ENCODE measurements around the gene PEX5L. TPM values are rescaled to one million over a fixed set of nuclear protein-coding genes. Genes with fewer than 3 reads are reported as not detected.
"Not testable (repeated sequence)": the region's sequence is repeated elsewhere in the genome, so short reads cannot be mapped to it uniquely, and the experiment has no call there.

PEX5L gene
- polyA plus RNA-seq, 2 donors: not detected

- no peak overlapping the region for H3K27ac ChIP-seq (ENCODE audit: low read depth in 2 of 2, low read length in 1 of 2)
- no peaks in the 10 kb centered on the region for H3K4me1 ChIP-seq (ENCODE audit: control insufficient read depth in 2 of 2, insufficient read depth in 2 of 2, low read length in 1 of 2)
- no peak overlapping the region for H3K4me3 ChIP-seq (ENCODE audit: low read depth in 1 of 2, low read length in 2 of 2)
- 20 to 40% methylated on average over 1 of the region's 1 CpG for WGBS, 2 donors
- no peaks in the 10 kb centered on the region for H3K9me3 ChIP-seq (ENCODE audit: control insufficient read depth in 2 of 2, insufficient read depth in 1 of 2, low read depth in 1 of 2, low read length in 1 of 2)
- H3K27me3 ChIP-seq (ENCODE audit: control insufficient read depth in 1 of 2, insufficient read depth in 2 of 2, low read length in 2 of 2): no peaks in the 10 kb centered on the region
- no peaks in the 10 kb centered on the region for H3K36me3 ChIP-seq (ENCODE audit: control insufficient read depth in 2 of 2, insufficient read depth in 2 of 2, low read length in 1 of 2)
Observed at GRCh38 chr3:180063783-180064182, 27.0 kb upstream of the PEX5L start.

- Histone ChIP-seq H3K9me3 (ENCODE audit: control insufficient read depth in 2 of 2, insufficient read depth in 1 of 2, low read depth in 1 of 2, low read length in 1 of 2) (no peaks in the 10 kb centered on the region), H3K27ac (ENCODE audit: low read depth in 2 of 2, low read length in 1 of 2) (no peak overlapping the region), H3K4me3 (ENCODE audit: low read depth in 1 of 2, low read length in 2 of 2) (no peak overlapping the region), H3K27me3 (ENCODE audit: control insufficient read depth in 1 of 2, insufficient read depth in 2 of 2, low read length in 2 of 2) (no peaks in the 10 kb centered on the region), H3K4me1 (ENCODE audit: control insufficient read depth in 2 of 2, insufficient read depth in 2 of 2, low read length in 1 of 2) (no peaks in the 10 kb centered on the region), H3K36me3 (ENCODE audit: control insufficient read depth in 2 of 2, insufficient read depth in 2 of 2, low read length in 1 of 2) (no peaks in the 10 kb centered on the region)
- WGBS, 2 donors: 68 to 80% methylated on average over 1 of the region's 1 CpG
Observed at GRCh38 chr3:180062771-180063170, 26.0 kb upstream of the PEX5L start.

- no peaks in the 10 kb centered on the region for H3K9me3 ChIP-seq (ENCODE audit: control insufficient read depth in 2 of 2, insufficient read depth in 1 of 2, low read depth in 1 of 2, low read length in 1 of 2)
- H3K27ac ChIP-seq (ENCODE audit: low read depth in 2 of 2, low read length in 1 of 2): no peak overlapping the region
- H3K4me1 ChIP-seq (ENCODE audit: control insufficient read depth in 2 of 2, insufficient read depth in 2 of 2, low read length in 1 of 2): no peaks in the 10 kb centered on the region
- H3K27me3 ChIP-seq (ENCODE audit: control insufficient read depth in 1 of 2, insufficient read depth in 2 of 2, low read length in 2 of 2): no peaks in the 10 kb centered on the region
- no peak overlapping the region for H3K4me3 ChIP-seq (ENCODE audit: low read depth in 1 of 2, low read length in 2 of 2)
- H3K36me3 ChIP-seq (ENCODE audit: control insufficient read depth in 2 of 2, insufficient read depth in 2 of 2, low read length in 1 of 2): no peaks in the 10 kb centered on the region
Observed at GRCh38 chr3:180059356-180059755, 22.6 kb upstream of the PEX5L start.

- no peak overlapping the region for H3K4me3 ChIP-seq (ENCODE audit: low read depth in 1 of 2, low read length in 2 of 2)
- H3K27me3 ChIP-seq (ENCODE audit: control insufficient read depth in 1 of 2, insufficient read depth in 2 of 2, low read length in 2 of 2): no peaks in the 10 kb centered on the region
- H3K36me3 ChIP-seq (ENCODE audit: control insufficient read depth in 2 of 2, insufficient read depth in 2 of 2, low read length in 1 of 2): no peaks in the 10 kb centered on the region
- H3K4me1 ChIP-seq (ENCODE audit: control insufficient read depth in 2 of 2, insufficient read depth in 2 of 2, low read length in 1 of 2): no peaks in the 10 kb centered on the region
- H3K27ac ChIP-seq (ENCODE audit: low read depth in 2 of 2, low read length in 1 of 2): no peak overlapping the region
- no peaks in the 10 kb centered on the region for H3K9me3 ChIP-seq (ENCODE audit: control insufficient read depth in 2 of 2, insufficient read depth in 1 of 2, low read depth in 1 of 2, low read length in 1 of 2)
Observed at GRCh38 chr3:180058238-180058637, 21.5 kb upstream of the PEX5L start.

GRCh38 chr3:180055656-180056055 is 18.9 kb upstream of the PEX5L start:
- not testable (repeated sequence) for H3K9me3 ChIP-seq (ENCODE audit: control insufficient read depth in 2 of 2, insufficient read depth in 1 of 2, low read depth in 1 of 2, low read length in 1 of 2); H3K27ac ChIP-seq (ENCODE audit: low read depth in 2 of 2, low read length in 1 of 2); H3K4me3 ChIP-seq (ENCODE audit: low read depth in 1 of 2, low read length in 2 of 2); H3K27me3 ChIP-seq (ENCODE audit: control insufficient read depth in 1 of 2, insufficient read depth in 2 of 2, low read length in 2 of 2); H3K36me3 ChIP-seq (ENCODE audit: control insufficient read depth in 2 of 2, insufficient read depth in 2 of 2, low read length in 1 of 2); H3K4me1 ChIP-seq (ENCODE audit: control insufficient read depth in 2 of 2, insufficient read depth in 2 of 2, low read length in 1 of 2)
- WGBS, 2 donors: 60 to 66% methylated on average over 3 of the region's 3 CpGs

GRCh38 chr3:180049391-180049790 is 12.7 kb upstream of the PEX5L start:
- no peaks in the 10 kb centered on the region for H3K27me3 ChIP-seq (ENCODE audit: control insufficient read depth in 1 of 2, insufficient read depth in 2 of 2, low read length in 2 of 2)
- WGBS, 2 donors: 78 to 88% methylated on average over 9 of the region's 9 CpGs
- H3K9me3 ChIP-seq (ENCODE audit: control insufficient read depth in 2 of 2, insufficient read depth in 1 of 2, low read depth in 1 of 2, low read length in 1 of 2): no peaks in the 10 kb centered on the region
- H3K36me3 ChIP-seq (ENCODE audit: control insufficient read depth in 2 of 2, insufficient read depth in 2 of 2, low read length in 1 of 2): no peaks in the 10 kb centered on the region
- H3K27ac ChIP-seq (ENCODE audit: low read depth in 2 of 2, low read length in 1 of 2): no peak overlapping the region
- no peaks in the 10 kb centered on the region for H3K4me1 ChIP-seq (ENCODE audit: control insufficient read depth in 2 of 2, insufficient read depth in 2 of 2, low read length in 1 of 2)
- H3K4me3 ChIP-seq (ENCODE audit: low read depth in 1 of 2, low read length in 2 of 2): no peak overlapping the region

- no peaks in the 10 kb centered on the region for H3K4me1 ChIP-seq (ENCODE audit: control insufficient read depth in 2 of 2, insufficient read depth in 2 of 2, low read length in 1 of 2)
- no peaks in the 10 kb centered on the region for H3K36me3 ChIP-seq (ENCODE audit: control insufficient read depth in 2 of 2, insufficient read depth in 2 of 2, low read length in 1 of 2)
- H3K9me3 ChIP-seq (ENCODE audit: control insufficient read depth in 2 of 2, insufficient read depth in 1 of 2, low read depth in 1 of 2, low read length in 1 of 2): no peaks in the 10 kb centered on the region
- H3K27me3 ChIP-seq (ENCODE audit: control insufficient read depth in 1 of 2, insufficient read depth in 2 of 2, low read length in 2 of 2): no peaks in the 10 kb centered on the region
- no peak overlapping the region for H3K27ac ChIP-seq (ENCODE audit: low read depth in 2 of 2, low read length in 1 of 2)
- no peak overlapping the region for H3K4me3 ChIP-seq (ENCODE audit: low read depth in 1 of 2, low read length in 2 of 2)
- WGBS, 2 donors: 15 to 26% methylated on average over 1 of the region's 1 CpG
Observed at GRCh38 chr3:180048840-180049239, 12.1 kb upstream of the PEX5L start.

- WGBS, 2 donors: 73 to 74% methylated on average over 1 of the region's 1 CpG
- Histone ChIP-seq H3K27ac (ENCODE audit: low read depth in 2 of 2, low read length in 1 of 2) (no peak overlapping the region), H3K27me3 (ENCODE audit: control insufficient read depth in 1 of 2, insufficient read depth in 2 of 2, low read length in 2 of 2) (no peaks in the 10 kb centered on the region), H3K4me1 (ENCODE audit: control insufficient read depth in 2 of 2, insufficient read depth in 2 of 2, low read length in 1 of 2) (no peaks in the 10 kb centered on the region), H3K4me3 (ENCODE audit: low read depth in 1 of 2, low read length in 2 of 2) (no peak overlapping the region), H3K9me3 (ENCODE audit: control insufficient read depth in 2 of 2, insufficient read depth in 1 of 2, low read depth in 1 of 2, low read length in 1 of 2) (no peaks in the 10 kb centered on the region), H3K36me3 (ENCODE audit: control insufficient read depth in 2 of 2, insufficient read depth in 2 of 2, low read length in 1 of 2) (no peaks in the 10 kb centered on the region)
Observed at GRCh38 chr3:180048103-180048502, 11.4 kb upstream of the PEX5L start.

- H3K27me3 ChIP-seq (ENCODE audit: control insufficient read depth in 1 of 2, insufficient read depth in 2 of 2, low read length in 2 of 2): peaks cover 0 to 5% of the 10 kb centered on the region in 2 donors
- H3K27ac ChIP-seq (ENCODE audit: low read depth in 2 of 2, low read length in 1 of 2): no peak overlapping the region
- no peaks in the 10 kb centered on the region for H3K4me1 ChIP-seq (ENCODE audit: control insufficient read depth in 2 of 2, insufficient read depth in 2 of 2, low read length in 1 of 2)
- H3K4me3 ChIP-seq (ENCODE audit: low read depth in 1 of 2, low read length in 2 of 2): no peak overlapping the region
- 63 to 71% methylated on average over 4 of the region's 4 CpGs for WGBS, 2 donors
- no peaks in the 10 kb centered on the region for H3K36me3 ChIP-seq (ENCODE audit: control insufficient read depth in 2 of 2, insufficient read depth in 2 of 2, low read length in 1 of 2)
- H3K9me3 ChIP-seq (ENCODE audit: control insufficient read depth in 2 of 2, insufficient read depth in 1 of 2, low read depth in 1 of 2, low read length in 1 of 2): no peaks in the 10 kb centered on the region
Observed at GRCh38 chr3:180040966-180041365, 4.2 kb upstream of the PEX5L start.

GRCh38 chr3:180036092-180036670 is 556 bp downstream of the PEX5L start:
- Histone ChIP-seq H3K27me3 (ENCODE audit: control insufficient read depth in 1 of 2, insufficient read depth in 2 of 2, low read length in 2 of 2) (peaks cover 0 to 5% of the 10 kb centered on the region in 2 donors), H3K27ac (ENCODE audit: low read depth in 2 of 2, low read length in 1 of 2) (no peak overlapping the region), H3K36me3 (ENCODE audit: control insufficient read depth in 2 of 2, insufficient read depth in 2 of 2, low read length in 1 of 2) (no peaks in the 10 kb centered on the region), H3K4me3 (ENCODE audit: low read depth in 1 of 2, low read length in 2 of 2) (no peak overlapping the region), H3K4me1 (ENCODE audit: control insufficient read depth in 2 of 2, insufficient read depth in 2 of 2, low read length in 1 of 2) (no peaks in the 10 kb centered on the region), H3K9me3 (ENCODE audit: control insufficient read depth in 2 of 2, insufficient read depth in 1 of 2, low read depth in 1 of 2, low read length in 1 of 2) (no peaks in the 10 kb centered on the region)
- 6 to 7% methylated on average over 16 of the region's 16 CpGs for WGBS, 2 donors

All from esophagus (tissue), 2 donors.